ENCODE results near the gene POLA2. TPM values are rescaled to one million over a fixed set of nuclear protein-coding genes. Genes with fewer than 3 reads are reported as not detected.
"Not testable (repeated sequence)": the region's sequence is repeated elsewhere in the genome, so short reads cannot be mapped to it uniquely, and the experiment has no call there.

The POLA2 gene
- total RNA-seq, 1 donor from 2014 or later = 78.9 TPM

GRCh38 chr11:65320386-65321075 is 58.8 kb downstream of the POLA2 start:
- H3K4me1 Mint-ChIP-seq (ENCODE audit: low read depth) = peaks cover 7% of the 10 kb centered on the region
- intact Hi-C loops (cut with micrococcal nuclease) = no loop called here
- no peak overlapping the region for H3K4me3 Mint-ChIP-seq
- no peaks in the 10 kb centered on the region for H3K36me3 Mint-ChIP-seq (ENCODE audit: low read depth)
- no peaks in the 10 kb centered on the region for H3K9me3 Mint-ChIP-seq
- no peak for DNase-seq (ENCODE audit: low spot score)
- H3K27me3 Mint-ChIP-seq (ENCODE audit: insufficient read depth) = no peaks in the 10 kb centered on the region
- H3K27ac Mint-ChIP-seq = no peak overlapping the region

GRCh38 chr11:65321076-65321475 is 59.3 kb downstream of the POLA2 start:
- Mint-ChIP-seq H3K4me1 (ENCODE audit: low read depth) (peaks cover 2% of the 10 kb centered on the region), H3K4me3 (no peak overlapping the region), H3K27me3 (ENCODE audit: insufficient read depth) (no peaks in the 10 kb centered on the region), H3K27ac (no peak overlapping the region), H3K9me3 (no peaks in the 10 kb centered on the region), H3K36me3 (ENCODE audit: low read depth) (no peaks in the 10 kb centered on the region)
- intact Hi-C loops (cut with micrococcal nuclease) = no loop called here
- DNase-seq (ENCODE audit: low spot score) = no peak

GRCh38 chr11:65321828-65322485 is 60.2 kb downstream of the POLA2 start:
- no peaks in the 10 kb centered on the region for H3K27me3 Mint-ChIP-seq (ENCODE audit: insufficient read depth)
- no peaks in the 10 kb centered on the region for H3K36me3 Mint-ChIP-seq (ENCODE audit: low read depth)
- intact Hi-C loops (cut with micrococcal nuclease) = no loop called here
- DNase-seq (ENCODE audit: low spot score) = no peak
- no peak overlapping the region for H3K27ac Mint-ChIP-seq
- no peak overlapping the region for H3K4me3 Mint-ChIP-seq
- H3K4me1 Mint-ChIP-seq (ENCODE audit: low read depth) = no peaks in the 10 kb centered on the region
- no peaks in the 10 kb centered on the region for H3K9me3 Mint-ChIP-seq

- no peak for DNase-seq (ENCODE audit: low spot score)
- Mint-ChIP-seq H3K27ac (no peak overlapping the region), H3K36me3 (ENCODE audit: low read depth) (no peaks in the 10 kb centered on the region), H3K4me1 (ENCODE audit: low read depth) (no peaks in the 10 kb centered on the region), H3K9me3 (no peaks in the 10 kb centered on the region), H3K4me3 (no peak overlapping the region), H3K27me3 (ENCODE audit: insufficient read depth) (peaks cover 1% of the 10 kb centered on the region)
- intact Hi-C loops (cut with micrococcal nuclease) = no loop called here
Measured at GRCh38 chr11:65323813-65324212, 62.1 kb downstream of the POLA2 start.

- peaks cover 4% of the 10 kb centered on the region for H3K27me3 Mint-ChIP-seq (ENCODE audit: insufficient read depth)
- peaks cover 3% of the 10 kb centered on the region for H3K36me3 Mint-ChIP-seq (ENCODE audit: low read depth)
- intact Hi-C loops (cut with micrococcal nuclease) = no loop called here
- H3K4me1 Mint-ChIP-seq (ENCODE audit: low read depth) = peaks cover 9% of the 10 kb centered on the region
- H3K27ac Mint-ChIP-seq = no peak overlapping the region
- H3K4me3 Mint-ChIP-seq = no peak overlapping the region
- no peaks in the 10 kb centered on the region for H3K9me3 Mint-ChIP-seq
- DNase-seq (ENCODE audit: low spot score) = no peak
Measured at GRCh38 chr11:65325435-65325834, 63.7 kb downstream of the POLA2 start.

- peaks cover 4% of the 10 kb centered on the region for H3K27me3 Mint-ChIP-seq (ENCODE audit: insufficient read depth)
- H3K9me3 Mint-ChIP-seq = no peaks in the 10 kb centered on the region
- no peak overlapping the region for H3K27ac Mint-ChIP-seq
- DNase-seq (ENCODE audit: low spot score) = no peak
- peaks cover 9% of the 10 kb centered on the region for H3K4me1 Mint-ChIP-seq (ENCODE audit: low read depth)
- intact Hi-C loops (cut with micrococcal nuclease) = no loop called here
- H3K4me3 Mint-ChIP-seq = no peak overlapping the region
- H3K36me3 Mint-ChIP-seq (ENCODE audit: low read depth) = peaks cover 3% of the 10 kb centered on the region
Measured at GRCh38 chr11:65327021-65327420, 65.3 kb downstream of the POLA2 start.

- no peaks in the 10 kb centered on the region for H3K9me3 Mint-ChIP-seq
- intact Hi-C loops (cut with micrococcal nuclease) = no loop called here
- peaks cover 11% of the 10 kb centered on the region for H3K4me1 Mint-ChIP-seq (ENCODE audit: low read depth)
- peaks cover 5% of the 10 kb centered on the region for H3K36me3 Mint-ChIP-seq (ENCODE audit: low read depth)
- H3K27ac Mint-ChIP-seq = no peak overlapping the region
- no peak overlapping the region for H3K4me3 Mint-ChIP-seq
- H3K27me3 Mint-ChIP-seq (ENCODE audit: insufficient read depth) = peaks cover 4% of the 10 kb centered on the region
- no peak for DNase-seq (ENCODE audit: low spot score)
Measured at GRCh38 chr11:65329478-65329877, 67.7 kb downstream of the POLA2 start.

- no peak overlapping the region for H3K27ac Mint-ChIP-seq
- DNase-seq (ENCODE audit: low spot score) = peak; percentile 67
- intact Hi-C loops (cut with micrococcal nuclease) = loop anchor here (1.0 to 10.0 kb wide), 6 partner anchors 55 to 672 kb away; partner anchors contain the start of genes BANF1, CDC42BPG, EIF1AD and POLA2
- peaks cover 4% of the 10 kb centered on the region for H3K27me3 Mint-ChIP-seq (ENCODE audit: insufficient read depth)
- H3K4me3 Mint-ChIP-seq = no peak overlapping the region
- H3K36me3 Mint-ChIP-seq (ENCODE audit: low read depth) = peaks cover 6% of the 10 kb centered on the region
- H3K9me3 Mint-ChIP-seq = no peaks in the 10 kb centered on the region
- H3K4me1 Mint-ChIP-seq (ENCODE audit: low read depth) = peaks cover 16% of the 10 kb centered on the region
Measured at GRCh38 chr11:65329944-65330403, 68.2 kb downstream of the POLA2 start.

- Mint-ChIP-seq H3K9me3 (no peaks in the 10 kb centered on the region), H3K36me3 (ENCODE audit: low read depth) (peaks cover 11% of the 10 kb centered on the region), H3K4me3 (no peak overlapping the region), H3K4me1 (ENCODE audit: low read depth) (peaks cover 22% of the 10 kb centered on the region), H3K27ac (no peak overlapping the region), H3K27me3 (ENCODE audit: insufficient read depth) (peaks cover 4% of the 10 kb centered on the region)
- intact Hi-C loops (cut with micrococcal nuclease) = loop anchor here (1.0 to 10.0 kb wide), 6 partner anchors 55 to 672 kb away; partner anchors contain the start of genes BANF1, CDC42BPG, EIF1AD and POLA2
- no peak for DNase-seq (ENCODE audit: low spot score)
Measured at GRCh38 chr11:65330544-65330943, 68.8 kb downstream of the POLA2 start.

- intact Hi-C loops (cut with micrococcal nuclease) = loop anchor here (5.0 to 10.0 kb wide), 3 partner anchors 70 to 670 kb away; partner anchors contain the start of genes BANF1, CDC42BPG, EIF1AD and POLA2
- H3K27ac Mint-ChIP-seq; H3K9me3 Mint-ChIP-seq; H3K27me3 Mint-ChIP-seq (ENCODE audit: insufficient read depth); H3K4me3 Mint-ChIP-seq; DNase-seq (ENCODE audit: low spot score): not testable (repeated sequence)
- Mint-ChIP-seq H3K4me1 (ENCODE audit: low read depth) (peaks cover 23% of the 10 kb centered on the region), H3K36me3 (ENCODE audit: low read depth) (peaks cover 12% of the 10 kb centered on the region)
Measured at GRCh38 chr11:65332591-65332990, 70.8 kb downstream of the POLA2 start.

GRCh38 chr11:65334696-65335295 is 73.0 kb downstream of the POLA2 start:
- Mint-ChIP-seq H3K4me3 (peak overlapping the region; percentile 96), H3K4me1 (ENCODE audit: low read depth) (peaks cover 34% of the 10 kb centered on the region), H3K36me3 (ENCODE audit: low read depth) (peaks cover 20% of the 10 kb centered on the region), H3K27me3 (ENCODE audit: insufficient read depth) (peaks cover under 1% of the 10 kb centered on the region), H3K27ac (peak overlapping the region; percentile 77), H3K9me3 (no peaks in the 10 kb centered on the region)
- DNase-seq (ENCODE audit: low spot score) = no peak
- intact Hi-C loops (cut with micrococcal nuclease) = loop anchor here (5.0 to 10.0 kb wide), 3 partner anchors 72 to 668 kb away; partner anchors contain the start of genes BANF1, CDC42BPG, EIF1AD and POLA2

- DNase-seq (ENCODE audit: low spot score) = no peak
- no peaks in the 10 kb centered on the region for H3K27me3 Mint-ChIP-seq (ENCODE audit: insufficient read depth)
- no peak overlapping the region for H3K27ac Mint-ChIP-seq
- H3K9me3 Mint-ChIP-seq = no peaks in the 10 kb centered on the region
- H3K36me3 Mint-ChIP-seq (ENCODE audit: low read depth) = peaks cover 38% of the 10 kb centered on the region
- H3K4me3 Mint-ChIP-seq = no peak overlapping the region
- peaks cover 33% of the 10 kb centered on the region for H3K4me1 Mint-ChIP-seq (ENCODE audit: low read depth)
- intact Hi-C loops (cut with micrococcal nuclease) = loop anchor here (10.0 kb wide), 1 partner anchor 494 kb away; the partner anchor contains the start of gene CDC42BPG
Measured at GRCh38 chr11:65338676-65339075, 76.9 kb downstream of the POLA2 start.

- Mint-ChIP-seq H3K4me3 (no peak overlapping the region), H3K9me3 (no peaks in the 10 kb centered on the region), H3K27ac (no peak overlapping the region), H3K4me1 (ENCODE audit: low read depth) (peaks cover 23% of the 10 kb centered on the region), H3K27me3 (ENCODE audit: insufficient read depth) (no peaks in the 10 kb centered on the region), H3K36me3 (ENCODE audit: low read depth) (peaks cover 43% of the 10 kb centered on the region)
- intact Hi-C loops (cut with micrococcal nuclease) = no loop called here
- no peak for DNase-seq (ENCODE audit: low spot score)
Measured at GRCh38 chr11:65340226-65340625, 78.5 kb downstream of the POLA2 start.
